Measurements from ENCODE around the gene FEV. TPM values are rescaled to one million over a fixed set of nuclear protein-coding genes. Genes with fewer than 3 reads are reported as not detected.
"Not testable (repeated sequence)": the region's sequence is repeated elsewhere in the genome, so short reads cannot be mapped to it uniquely, and the experiment has no call there.

FEV gene
- polyA plus RNA-seq, 1 donor (not counting 4 experiments of a cell fraction or from before 2014, with no cell fraction given) = not detected

GRCh38 chr2:218944759-218945404 is 40.1 kb downstream of the FEV start:
- Histone ChIP-seq H3K4me3 (ENCODE audit: control insufficient read depth in 2 of 3, extremely low read depth in 1 of 3, insufficient read depth in 2 of 3, low read depth in 1 of 3, low read length in 3 of 3) (no peak overlapping the region), H3K4me1 (ENCODE audit: control insufficient read depth, extremely low read depth, insufficient read depth, low read length) (no peaks in the 10 kb centered on the region), H3K9ac (ENCODE audit: control insufficient read depth, extremely low read depth, insufficient read depth, low read length) (no peak overlapping the region), H3K4me2 (ENCODE audit: control insufficient read depth, extremely low read depth, insufficient read depth, low read depth, low read length) (no peak overlapping the region), H3K79me2 (ENCODE audit: control insufficient read depth, insufficient read depth, low read length) (no peaks in the 10 kb centered on the region), H4K20me1 (ENCODE audit: control insufficient read depth, extremely low read depth, insufficient read depth, low read length) (no peaks in the 10 kb centered on the region), H3K27me3 (ENCODE audit: control insufficient read depth, extremely low read depth, insufficient read depth, low read length) (peaks cover 16% of the 10 kb centered on the region), H2AFZ (ENCODE audit: control insufficient read depth, low read length) (no peak overlapping the region), H3K9me3 (ENCODE audit: control insufficient read depth, low read depth, low read length) (no peaks in the 10 kb centered on the region), H3K36me3 (ENCODE audit: control insufficient read depth in 2 of 2, extremely low read depth in 1 of 2, insufficient read depth in 2 of 2, low read length in 2 of 2) (no peaks in the 10 kb centered on the region), H3K9me1 (ENCODE audit: control insufficient read depth, extremely low read depth, insufficient read depth, low read length) (no peaks in the 10 kb centered on the region), H3K27ac (ENCODE audit: control insufficient read depth, insufficient read depth, low read length) (no peak overlapping the region)
- dilution Hi-C loops (cut with MboI; ENCODE audit: extremely low pct_ligation_motif_present, low sequenced_read_pairs) = no loop called here
- DNase-seq (ENCODE audit: low read depth, low spot score) (no peak), FAIRE-seq (no peak)
- TF ChIP-seq CTCF (optimal IDR thresholded peaks at IDR 0.05 in 1 of 3, IDR thresholded peaks at IDR 0.05 in 1 of 3, conservative IDR thresholded peaks at IDR 0.05 in 1 of 3; ENCODE audit: extremely low read depth in 1 of 3, insufficient read depth in 2 of 3, low read length in 3 of 3) = no peak
- no peak for TF ChIP-seq EZH2 (IDR thresholded peaks at IDR 0.05; ENCODE audit: low read length)

DNA sequence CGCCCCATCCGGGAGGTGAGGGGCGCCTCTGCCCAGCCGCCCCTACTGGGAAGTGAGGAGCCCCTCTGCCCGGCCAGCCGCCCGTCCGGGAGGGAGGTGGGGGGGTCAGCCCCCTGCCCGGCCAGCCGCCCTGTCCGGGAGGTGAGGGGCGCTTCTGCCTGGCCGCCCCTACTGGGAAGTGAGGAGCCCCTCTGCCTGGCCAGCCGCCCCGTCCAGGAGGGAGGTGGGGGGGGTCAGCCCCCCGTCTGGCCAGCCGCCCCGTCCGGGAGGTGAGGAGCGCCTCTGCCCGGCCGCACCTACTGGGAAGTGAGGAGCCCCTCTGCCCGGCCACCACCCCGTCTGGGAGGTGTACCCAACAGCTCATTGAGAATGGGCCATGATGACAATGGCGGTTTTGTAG is 53.2 kb downstream of the FEV start:
- H2AFZ ChIP-seq (ENCODE audit: control insufficient read depth, low read length); H3K4me1 ChIP-seq (ENCODE audit: control insufficient read depth, extremely low read depth, insufficient read depth, low read length); H3K4me2 ChIP-seq (ENCODE audit: control insufficient read depth, extremely low read depth, insufficient read depth, low read depth, low read length); H3K27ac ChIP-seq (ENCODE audit: control insufficient read depth, insufficient read depth, low read length); H3K4me3 ChIP-seq (ENCODE audit: control insufficient read depth in 2 of 3, extremely low read depth in 1 of 3, insufficient read depth in 2 of 3, low read depth in 1 of 3, low read length in 3 of 3); H3K36me3 ChIP-seq (ENCODE audit: control insufficient read depth in 2 of 2, extremely low read depth in 1 of 2, insufficient read depth in 2 of 2, low read length in 2 of 2); H3K9me3 ChIP-seq (ENCODE audit: control insufficient read depth, low read depth, low read length); H3K9me1 ChIP-seq (ENCODE audit: control insufficient read depth, extremely low read depth, insufficient read depth, low read length); FAIRE-seq; H3K9ac ChIP-seq (ENCODE audit: control insufficient read depth, extremely low read depth, insufficient read depth, low read length); H4K20me1 ChIP-seq (ENCODE audit: control insufficient read depth, extremely low read depth, insufficient read depth, low read length); dilution Hi-C loops (cut with MboI; ENCODE audit: extremely low pct_ligation_motif_present, low sequenced_read_pairs); H3K79me2 ChIP-seq (ENCODE audit: control insufficient read depth, insufficient read depth, low read length); DNase-seq (ENCODE audit: low read depth, low spot score): not testable (repeated sequence)
- H3K27me3 ChIP-seq (ENCODE audit: control insufficient read depth, extremely low read depth, insufficient read depth, low read length) = peaks cover 10% of the 10 kb centered on the region

Small RNA genes lying within 50 kb of the gene (small RNA-seq; reads per million reads assigned to genes)
- 0.33 to 3.3 (median 2.0) reads per million in 3 experiments for gene MIR375 (ENCODE audit: insufficient read length in 3 of 3, low read depth in 3 of 3, low replicate concordance in 1 of 3)

Other genes starting within 250 kb of the FEV start
- gene CYP27A1, start 203.0 kb downstream of the FEV start, polyA plus RNA-seq = 0.12 to 0.27 TPM (median 0.19 TPM) in 3 replicates
- not detected in 3 replicates for gene PRKAG3, start 153.4 kb downstream of the FEV start, polyA plus RNA-seq
- gene WNT6, start 125.4 kb downstream of the FEV start, polyA plus RNA-seq = 0.15 TPM in 1 of 3 replicates, not detected in the others
- gene WNT10A, start 104.3 kb downstream of the FEV start, polyA plus RNA-seq = 0.78 to 6.6 TPM (median 2.1 TPM) in 3 replicates
- 0.03 TPM in 2 of 3 replicates, not detected in the other for gene CDK5R2, start 25.5 kb downstream of the FEV start, polyA plus RNA-seq
- not detected in 3 replicates for gene CRYBA2, start 8.2 kb upstream of the FEV start, polyA plus RNA-seq
- gene CFAP65, start 56.3 kb upstream of the FEV start, polyA plus RNA-seq = not detected in 3 replicates
- not detected in 3 replicates for gene IHH, start 75.7 kb upstream of the FEV start, polyA plus RNA-seq
- gene NHEJ1, start 175.6 kb upstream of the FEV start, polyA plus RNA-seq = 11.0 to 16.0 TPM (median 13.1 TPM) in 3 replicates
- 0.48 to 2.4 TPM (median 1.4 TPM) in 3 replicates for gene SLC23A3, start 184.8 kb upstream of the FEV start, polyA plus RNA-seq
- gene CNPPD1, start 191.7 kb upstream of the FEV start, polyA plus RNA-seq = 26.1 to 32.2 TPM (median 29.1 TPM) in 3 replicates
- 45.8 to 54.9 TPM (median 51.3 TPM) in 3 replicates for gene RETREG2, start 193.1 kb upstream of the FEV start, polyA plus RNA-seq
- gene ZFAND2B, start 221.6 kb upstream of the FEV start, polyA plus RNA-seq = 23.2 to 37.7 TPM (median 25.1 TPM) in 3 replicates
- 6.1 to 11.0 TPM (median 10.5 TPM) in 3 replicates for gene ABCB6, start 233.8 kb upstream of the FEV start, polyA plus RNA-seq
- 54.2 to 60.6 TPM (median 58.8 TPM) in 3 replicates for gene ATG9A, start 244.5 kb upstream of the FEV start, polyA plus RNA-seq
- 20.9 to 41.0 TPM (median 35.1 TPM) in 3 replicates for gene ANKZF1, start 244.6 kb upstream of the FEV start, polyA plus RNA-seq

All from keratinocyte (primary cell).